ENCODE data around the gene RPL34.
A peak's percentile ranks its signal among the peaks of the same experiment; 100 is the strongest.
"Not testable (repeated sequence)": the region's sequence is repeated elsewhere in the genome, so short reads cannot be mapped to it uniquely, and the experiment has no call there.

The RPL34 gene

DNA sequence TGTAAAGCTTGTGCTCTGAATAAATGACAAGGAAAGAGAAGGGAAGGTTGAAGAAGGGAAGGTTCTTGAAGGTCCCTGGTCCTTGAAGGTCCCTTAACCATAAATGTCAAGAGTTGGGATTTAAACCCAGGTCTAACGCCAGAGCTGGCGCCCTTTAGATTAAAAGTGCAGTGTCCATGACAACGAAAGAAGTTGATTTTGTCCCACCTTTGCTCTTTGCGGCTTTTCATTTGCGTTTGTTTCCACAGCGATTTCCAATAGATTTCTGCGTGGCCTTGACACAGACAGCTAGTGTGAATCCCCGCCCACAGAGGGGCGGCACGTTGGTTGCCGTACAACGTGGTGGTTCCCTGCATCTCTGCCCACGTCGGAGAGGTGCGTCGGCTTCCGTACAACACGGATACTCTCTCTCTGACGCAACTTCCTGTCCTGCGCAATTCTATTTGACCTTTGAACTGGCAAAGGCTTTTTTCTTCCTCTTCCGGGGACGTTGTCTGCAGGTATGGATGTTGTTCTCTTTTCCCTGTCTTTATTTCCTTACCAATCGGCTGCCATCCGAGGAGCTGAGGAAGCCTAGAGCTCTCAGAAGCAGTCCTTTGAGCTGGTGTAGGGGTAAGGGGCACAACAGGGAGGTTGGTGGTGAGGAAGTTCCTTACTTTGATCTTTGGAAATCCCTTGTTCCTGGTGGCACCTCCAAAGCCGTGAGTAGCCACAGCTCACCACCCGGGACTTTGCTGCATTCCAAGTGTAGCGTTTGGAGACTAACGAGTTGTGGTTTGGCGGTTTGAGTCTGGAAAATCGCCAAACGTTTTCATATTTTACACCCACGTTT is at the start of gene RPL34:
Gene RPL34, plus strand, starts transcription at position 476 of the 832 bp plus-strand sequence. CDS start 1,384 bp downstream, outside the sequence.
- peak; percentile 78 for FAIRE-seq

- no peak for FAIRE-seq
Observed at GRCh38 chr4:108570993-108571569, 49.3 kb upstream of the RPL34 start.

- FAIRE-seq, result no peak
Observed at GRCh38 chr4:108574402-108574801, 46.0 kb upstream of the RPL34 start.

- FAIRE-seq, result no peak
Observed at GRCh38 chr4:108581083-108581482, 39.3 kb upstream of the RPL34 start.

DNA sequence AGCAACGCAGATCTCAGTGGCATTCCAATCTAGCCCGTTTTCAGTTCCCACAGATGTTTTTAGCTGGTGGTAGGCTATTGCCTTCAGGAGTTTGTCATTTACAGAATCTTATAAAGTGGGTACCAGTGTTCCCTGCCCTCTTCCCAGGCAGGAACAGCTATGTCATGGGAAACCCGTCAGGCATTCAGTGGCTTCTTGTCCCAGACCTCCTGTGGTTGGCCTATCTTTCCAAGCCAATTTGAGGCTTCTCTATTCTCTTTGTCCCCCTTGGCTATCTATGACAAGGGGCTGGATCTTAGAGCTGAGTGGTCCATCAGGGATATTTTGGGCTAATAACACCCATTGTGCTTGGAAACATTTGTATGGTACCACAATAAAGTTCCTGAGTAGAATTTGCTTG is 33.6 kb upstream of the RPL34 start:
- no peak for FAIRE-seq

GRCh38 chr4:108588878-108589277 is 31.5 kb upstream of the RPL34 start:
- FAIRE-seq, result no peak

DNA sequence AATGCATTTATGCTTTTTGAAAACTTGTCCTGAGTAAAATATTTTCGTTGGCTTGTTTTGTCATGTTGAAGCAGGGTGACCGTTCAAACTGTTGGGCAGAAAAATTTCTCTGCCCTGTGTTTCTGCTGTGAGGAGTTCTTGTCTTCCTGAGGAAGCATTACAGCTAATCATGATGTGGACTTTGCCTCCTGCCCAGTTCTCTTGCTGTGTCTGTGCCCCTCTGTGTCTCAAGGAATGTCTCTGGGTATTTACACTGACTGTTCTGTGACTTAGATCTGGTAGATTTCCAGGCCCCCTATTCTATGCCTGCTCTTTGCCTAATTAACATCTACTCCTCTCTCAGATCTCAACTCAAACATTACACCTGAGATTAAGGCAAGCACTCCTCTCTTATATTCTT is 30.4 kb upstream of the RPL34 start:
- no peak for FAIRE-seq

- FAIRE-seq, result no peak
Observed at GRCh38 chr4:108590776-108591175, 29.6 kb upstream of the RPL34 start.

GRCh38 chr4:108592674-108592986 is 27.7 kb upstream of the RPL34 start:
- no peak for FAIRE-seq

DNA sequence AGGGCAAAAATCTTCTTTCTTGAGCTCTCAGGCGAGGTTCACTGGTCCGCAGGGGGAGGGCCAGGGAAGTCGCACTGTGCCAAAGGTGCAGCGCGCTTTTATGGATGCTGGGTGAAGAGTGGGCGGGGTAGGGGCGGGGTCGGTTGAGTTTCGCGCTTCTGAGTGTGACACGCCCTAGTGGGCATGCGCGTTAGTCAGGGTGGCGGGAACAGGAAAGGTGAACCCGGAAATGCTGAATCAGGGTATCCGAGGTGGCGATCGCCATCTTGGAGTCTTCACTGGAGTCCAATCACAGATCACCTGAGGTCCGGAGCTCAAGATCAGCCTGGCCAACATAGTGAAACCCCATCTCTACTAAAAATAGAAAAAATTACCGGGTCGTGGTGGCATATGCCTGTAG is 26.1 kb upstream of the RPL34 start:
- FAIRE-seq, result not testable (repeated sequence)

- FAIRE-seq, result no peak
Observed at GRCh38 chr4:108596344-108596743, 24.0 kb upstream of the RPL34 start.

- no peak for FAIRE-seq
Observed at GRCh38 chr4:108601106-108601505, 19.3 kb upstream of the RPL34 start.

GRCh38 chr4:108601532-108601931 is 18.8 kb upstream of the RPL34 start:
- no peak for FAIRE-seq

DNA sequence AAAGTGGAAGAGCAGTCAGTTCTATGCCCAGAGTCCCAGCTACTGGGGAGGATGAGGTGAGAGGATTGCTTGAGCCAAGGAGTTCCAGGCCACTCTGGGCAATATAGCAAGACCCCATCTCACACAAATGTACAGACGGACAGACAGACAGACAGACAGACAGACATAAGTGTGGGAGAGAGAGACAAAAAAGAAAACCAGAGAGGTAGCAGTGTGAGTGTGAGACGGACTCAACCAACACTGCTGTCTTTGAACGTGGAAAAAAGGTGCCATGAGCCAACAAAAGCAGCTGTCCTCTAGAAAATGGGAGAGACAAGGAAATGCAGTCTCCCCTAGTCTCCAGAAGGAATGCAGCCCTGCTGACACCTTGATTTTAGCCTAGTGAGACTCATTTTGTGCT is 18.2 kb upstream of the RPL34 start:
- FAIRE-seq, result no peak

- no peak for FAIRE-seq
Observed at GRCh38 chr4:108607079-108607815, 13.1 kb upstream of the RPL34 start.

GRCh38 chr4:108611365-108611764 is 9.0 kb upstream of the RPL34 start:
- no peak for FAIRE-seq

DNA sequence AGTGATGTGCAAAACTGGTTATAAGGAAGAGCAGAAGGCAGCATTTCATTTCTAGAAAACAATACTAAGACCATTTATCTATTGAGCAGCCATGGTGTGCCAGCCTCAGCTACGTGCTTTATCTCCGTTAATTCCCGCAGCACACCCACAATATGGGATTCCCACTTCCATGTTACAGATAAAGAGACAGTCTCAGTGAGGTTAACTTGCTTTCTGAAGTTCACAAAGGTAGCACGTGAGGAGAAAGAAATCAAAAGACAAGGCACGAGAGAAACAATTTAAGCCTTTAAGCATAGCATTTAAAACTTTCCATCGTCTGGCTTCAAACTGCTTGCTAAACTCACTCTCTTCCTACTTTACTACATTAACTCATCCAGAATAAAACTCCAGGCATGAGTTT is 8.0 kb upstream of the RPL34 start:
- no peak for FAIRE-seq

DNA sequence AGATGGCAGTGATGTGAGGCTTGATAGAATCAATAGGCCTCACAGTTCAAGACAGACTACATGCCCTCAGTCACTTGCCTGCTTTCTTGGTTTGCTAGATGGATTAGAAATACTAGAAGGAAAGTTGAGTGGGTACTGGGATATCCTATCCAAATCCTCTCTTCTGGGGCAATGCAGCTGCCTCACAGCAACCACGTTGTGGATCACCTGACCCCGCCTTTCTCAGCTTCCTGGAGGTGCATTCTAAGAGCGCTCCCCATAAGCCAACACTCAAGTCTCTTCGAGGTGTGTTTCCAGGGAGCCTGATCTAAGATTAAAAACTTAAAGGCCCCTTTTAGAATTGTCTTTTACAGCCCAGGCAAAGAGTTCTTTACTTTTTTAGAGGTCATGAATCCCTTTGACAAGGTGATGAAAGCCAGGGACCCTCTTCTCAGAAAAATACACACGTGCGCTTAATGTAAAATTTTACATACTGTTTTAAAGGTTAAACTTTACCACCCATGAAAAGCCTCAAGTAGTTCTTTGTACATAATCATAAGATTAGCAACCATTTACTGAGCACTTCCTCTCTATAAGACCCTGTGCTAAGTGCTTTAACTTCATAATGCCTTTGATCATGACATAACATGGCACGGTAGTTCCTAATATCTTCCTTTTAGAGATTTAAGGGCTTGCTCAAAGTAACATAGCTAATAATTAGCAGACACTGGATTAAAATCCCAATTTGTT is 840 bp upstream of the RPL34 start:
- no peak for FAIRE-seq

DNA sequence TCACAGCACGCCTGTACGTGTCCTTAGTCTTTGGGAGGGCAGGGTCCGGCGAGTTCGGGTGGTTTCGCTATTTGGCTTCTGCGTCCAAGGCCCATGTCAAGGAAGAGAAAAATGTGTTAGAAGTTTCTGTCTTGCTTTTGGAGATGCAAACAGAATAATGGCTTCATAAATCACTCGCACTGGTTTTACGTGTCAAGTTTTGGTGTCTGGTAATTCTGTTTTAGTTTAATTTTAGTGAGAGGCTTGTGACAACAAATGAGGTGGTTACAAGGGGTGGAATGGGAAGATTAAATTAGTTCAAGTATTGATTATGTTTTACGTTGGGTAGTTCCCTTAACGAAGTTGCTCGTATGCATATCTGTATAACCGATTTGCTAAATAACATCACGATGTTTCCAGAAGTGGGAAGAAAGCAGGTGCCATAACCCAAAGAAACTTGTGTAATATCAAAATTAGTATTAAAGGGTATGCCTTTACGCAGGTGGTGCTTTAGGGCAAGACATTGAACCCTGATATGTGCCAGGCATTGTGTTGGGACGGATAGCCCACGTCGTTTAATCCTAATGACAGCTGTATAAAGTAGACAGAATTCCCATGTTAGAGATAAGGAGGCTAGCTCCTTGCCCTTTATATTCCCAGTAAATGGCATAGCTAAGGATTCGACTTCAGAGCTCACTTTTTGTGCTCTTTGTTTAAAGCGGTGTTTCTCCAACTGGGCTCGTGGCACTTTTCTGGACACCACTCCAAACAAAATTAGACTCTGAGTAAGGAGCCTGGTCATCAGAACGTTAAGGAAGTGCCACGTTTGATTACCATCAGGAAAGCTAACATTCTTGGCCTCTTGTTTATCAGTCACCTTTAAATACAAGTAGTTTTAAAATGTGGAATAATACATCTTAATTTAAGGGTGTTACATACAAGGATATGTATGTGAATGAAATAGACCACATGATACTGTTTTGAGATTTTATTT is 843 bp downstream of the RPL34 start:
- no peak for FAIRE-seq

DNA sequence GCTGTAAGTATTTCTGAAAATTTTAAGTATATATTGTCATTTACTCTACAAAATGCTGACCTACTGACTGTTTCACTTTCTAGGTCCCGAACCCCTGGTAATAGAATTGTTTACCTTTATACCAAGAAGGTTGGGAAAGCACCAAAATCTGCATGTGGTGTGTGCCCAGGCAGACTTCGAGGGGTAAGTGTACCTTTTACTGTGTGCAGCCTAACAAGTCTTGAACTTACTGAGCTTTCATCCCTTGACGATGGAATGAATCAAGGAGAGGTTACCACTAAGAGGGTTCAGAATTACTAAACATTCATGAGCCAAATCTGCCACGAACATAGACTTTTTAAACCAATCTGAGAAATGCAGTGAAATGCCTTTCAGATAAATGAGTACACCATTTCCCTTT is 1.6 kb downstream of the RPL34 start:
- FAIRE-seq, result no peak

GRCh38 chr4:108622828-108623227 is 2.5 kb downstream of the RPL34 start:
- no peak for FAIRE-seq
